ENCODE results near the gene RAB32.

RAB32 gene

DNA sequence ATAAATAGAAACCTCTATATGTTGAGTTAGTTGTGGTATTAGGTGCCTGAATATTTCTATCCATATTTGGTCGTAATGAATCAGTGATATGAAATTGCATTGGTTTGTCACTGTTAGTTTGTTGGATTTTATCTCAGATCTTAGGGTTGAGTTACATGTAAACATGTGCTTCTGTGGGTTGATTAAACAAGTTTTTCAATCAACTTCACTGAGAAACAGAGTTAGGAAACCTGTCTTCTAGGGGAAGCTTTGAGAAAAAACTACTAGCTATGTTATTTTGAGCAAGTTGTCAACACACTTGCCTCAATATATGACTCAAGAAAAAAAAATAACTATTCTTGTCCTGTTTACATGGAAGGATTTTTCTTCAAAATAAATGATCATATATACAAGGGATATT is 40.3 kb downstream of the RAB32 start:
- DNase-seq: no peak

- no peak for DNase-seq
These were observed 43.8 kb downstream of the RAB32 start for GRCh38 chr6:146587459-146587858.

DNA sequence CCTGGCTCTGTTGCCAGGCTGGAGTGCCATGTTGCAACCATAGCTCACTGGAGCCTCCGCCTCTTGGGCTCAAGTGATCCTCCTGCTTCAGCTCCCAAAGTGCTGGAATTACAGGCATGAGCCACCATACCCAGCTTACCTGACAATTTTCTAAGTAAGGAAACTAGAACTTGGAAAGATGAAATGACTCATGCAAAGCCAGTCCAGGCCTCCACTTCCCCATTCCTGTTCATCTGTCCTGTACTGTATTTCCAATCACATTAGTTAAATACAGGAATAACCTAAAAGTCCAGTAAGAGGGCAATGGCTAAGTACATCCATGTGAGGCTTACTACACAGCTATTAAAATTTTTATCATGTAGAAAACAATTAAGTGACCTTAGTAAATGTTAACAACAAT is 46.9 kb downstream of the RAB32 start:
- DNase-seq: no peak

GRCh38 chr6:146592451-146592850 is 48.8 kb downstream of the RAB32 start:
- DNase-seq: no peak

DNA sequence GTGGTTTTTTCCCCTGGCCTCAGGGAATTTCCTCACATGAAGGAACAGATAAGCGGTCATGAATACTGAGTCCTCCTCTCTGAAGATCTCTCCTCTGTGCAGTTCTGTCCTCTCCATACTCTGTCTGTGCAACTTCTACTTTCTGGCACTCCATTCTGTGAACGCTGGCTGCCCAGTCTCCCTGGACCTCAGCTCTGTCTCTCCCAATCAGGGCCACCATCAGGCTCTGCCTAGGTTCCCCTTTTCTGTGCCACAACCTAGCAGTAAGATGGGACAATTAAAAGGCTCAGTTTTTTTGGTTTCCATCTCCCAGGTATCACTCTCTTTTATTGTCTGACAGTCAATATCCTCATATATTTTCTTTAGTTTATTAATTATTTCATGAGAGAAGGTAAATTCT is 50.4 kb downstream of the RAB32 start:
- peak; percentile 30 for DNase-seq

DNA sequence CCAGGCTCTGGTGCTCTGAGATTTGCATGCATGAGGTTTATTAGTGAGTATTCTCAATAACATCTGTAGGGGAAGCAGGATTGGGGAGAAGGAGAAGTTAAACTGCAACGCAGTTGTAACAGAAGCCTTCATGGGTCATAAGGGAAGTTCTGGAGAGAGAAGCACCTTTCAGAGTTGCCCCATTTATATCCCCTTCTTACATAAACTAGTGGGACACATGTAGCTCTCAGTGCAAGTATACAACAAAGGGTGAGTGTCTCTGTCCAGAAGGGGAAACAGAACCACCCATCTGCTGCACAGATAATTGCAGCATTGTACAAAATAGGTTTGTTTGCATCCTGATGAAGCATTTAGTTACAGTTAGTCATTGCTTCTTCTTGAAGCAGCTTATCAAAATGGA is 50.9 kb downstream of the RAB32 start:
- DNase-seq: peak; percentile 19

GRCh38 chr6:146595972-146596731 is 52.5 kb downstream of the RAB32 start:
- DNase-seq: peak; percentile 91

DNA sequence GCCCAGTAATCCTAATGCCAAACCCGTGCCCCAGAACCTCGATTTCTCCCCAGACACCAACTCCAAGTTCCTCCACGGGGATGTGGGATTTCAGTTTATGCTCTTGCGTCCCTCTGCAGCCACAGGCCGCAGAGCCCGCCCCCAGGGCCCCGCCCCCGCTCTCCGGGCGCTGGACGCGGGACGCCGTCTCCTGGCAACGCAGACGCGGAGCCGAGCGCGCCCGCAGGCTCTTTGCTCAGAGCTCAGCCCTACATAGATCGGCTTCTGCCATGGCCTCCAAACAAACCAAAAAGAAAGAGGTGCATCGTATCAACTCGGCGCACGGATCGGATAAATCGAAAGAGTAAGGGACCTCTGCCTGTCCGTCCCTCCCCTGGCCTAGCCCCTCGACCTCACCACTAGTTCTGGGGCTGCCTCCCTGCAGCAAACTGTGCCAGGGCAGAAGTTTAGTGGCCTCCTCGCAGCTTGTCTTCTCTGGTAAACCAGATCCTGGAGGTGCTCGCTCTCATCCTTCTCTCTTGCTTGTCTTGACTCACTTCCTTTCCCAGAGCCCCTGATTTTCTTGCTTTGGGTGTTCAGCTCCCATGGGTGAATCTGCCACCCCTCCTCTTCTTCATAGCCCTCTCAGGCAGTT is 55.3 kb downstream of the RAB32 start, which contains the start of gene ADGB:
Gene ADGB (plus strand): TSS at position 201 of the 634 bp plus-strand sequence. CDS start 69 bp downstream, at position 270.
- DNase-seq: no peak

DNA sequence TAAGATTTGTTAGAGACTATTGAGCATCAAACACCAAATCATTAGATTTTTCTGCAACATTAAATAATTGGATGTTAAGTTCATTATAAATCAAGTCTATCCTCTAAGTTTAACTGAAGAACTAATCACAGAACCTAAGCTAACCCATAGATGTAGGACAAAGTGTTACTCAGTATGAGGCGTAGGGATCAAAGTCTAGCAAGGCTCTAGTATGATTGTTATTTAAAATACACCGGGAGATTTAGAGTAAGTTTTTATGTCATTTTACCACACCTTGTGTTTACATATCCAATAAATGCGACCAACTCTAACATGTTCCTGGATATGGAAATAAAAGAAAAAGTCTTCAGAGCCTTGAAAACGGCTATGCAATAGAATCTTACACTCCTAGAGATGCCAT is 57.7 kb downstream of the RAB32 start:
- no peak for DNase-seq

DNA sequence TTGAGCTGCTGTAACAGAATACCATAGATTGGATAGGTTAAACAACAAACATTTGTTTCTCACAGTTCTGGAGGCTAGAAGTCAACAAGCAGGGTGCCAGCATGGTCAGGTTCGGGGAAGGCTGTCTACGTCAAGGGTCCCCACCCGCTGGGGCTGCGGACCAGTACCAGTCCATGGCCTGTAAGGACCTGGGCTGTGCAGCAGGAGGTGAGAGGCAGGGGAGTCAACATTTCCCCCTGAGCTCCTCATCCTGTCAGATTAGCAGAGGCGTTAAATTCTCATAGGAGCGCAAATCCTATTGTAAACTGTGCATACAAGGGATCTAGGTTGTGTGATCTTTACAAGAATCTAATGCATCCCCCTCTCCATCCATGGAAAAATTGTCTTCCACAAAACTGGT is 58.9 kb downstream of the RAB32 start:
- DNase-seq: no peak

All from GDM1 (cell line).